ENCODE measurements around the gene GNAT1.

GNAT1 gene

DNA sequence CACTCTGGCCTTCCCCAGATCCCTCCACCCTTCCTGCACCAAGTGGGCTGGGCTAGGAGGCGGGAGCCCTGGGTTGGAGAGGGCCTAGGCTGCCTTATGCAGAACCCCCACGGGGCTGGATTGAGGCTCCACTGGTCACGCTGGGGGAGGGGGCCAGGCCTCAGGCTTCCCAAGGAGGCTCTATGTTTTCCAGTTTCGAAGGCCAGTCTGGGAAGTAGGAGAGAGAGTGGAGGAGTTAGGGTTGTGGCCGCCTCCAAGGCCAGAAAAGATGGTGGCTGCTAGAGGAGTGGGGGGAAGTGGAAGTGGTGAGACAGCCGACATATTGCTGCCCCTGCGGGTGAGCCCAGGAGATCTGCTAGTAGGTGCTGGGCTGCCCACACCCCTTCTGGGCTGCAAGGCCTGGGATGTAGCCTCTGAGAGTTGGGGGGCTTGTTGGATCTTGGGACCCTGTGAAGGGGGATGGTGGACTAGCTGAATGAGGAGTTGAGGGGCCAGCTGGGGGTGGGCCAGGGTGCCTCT lies 45.8 kb downstream of the GNAT1 start:
- in situ Hi-C loops (cut with HindIII; ENCODE audit: low sequenced_read_pairs), result no loop called here

- in situ Hi-C loops (cut with HindIII; ENCODE audit: low sequenced_read_pairs), result no loop called here
These were observed 46.5 kb downstream of the GNAT1 start for GRCh38 chr3:50237754-50238548.

DNA sequence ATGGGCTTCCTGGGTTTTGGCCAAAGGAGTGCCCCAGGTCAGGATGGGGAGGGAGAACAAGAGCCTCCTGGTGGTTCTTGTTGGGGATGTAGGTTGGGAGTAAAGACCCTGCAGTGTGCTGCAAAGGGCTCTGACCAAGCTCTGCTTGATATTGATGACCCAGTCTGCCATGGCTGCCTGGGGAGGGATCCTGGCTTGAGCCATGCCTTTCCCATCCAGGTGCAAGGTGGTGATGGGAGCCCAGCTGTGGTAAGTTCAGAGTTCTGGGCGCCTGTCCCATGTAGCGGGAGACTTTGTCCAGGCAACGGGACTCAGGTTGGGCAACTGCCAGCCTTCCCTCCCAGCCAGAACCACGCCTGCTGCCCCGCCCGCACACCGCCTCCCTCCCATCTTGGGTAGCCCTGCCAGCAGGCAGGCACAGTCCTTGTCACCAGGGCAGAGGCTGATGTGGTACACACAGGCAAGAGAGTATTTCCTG lies 47.2 kb downstream of the GNAT1 start:
- in situ Hi-C loops (cut with HindIII; ENCODE audit: low sequenced_read_pairs), result no loop called here

DNA sequence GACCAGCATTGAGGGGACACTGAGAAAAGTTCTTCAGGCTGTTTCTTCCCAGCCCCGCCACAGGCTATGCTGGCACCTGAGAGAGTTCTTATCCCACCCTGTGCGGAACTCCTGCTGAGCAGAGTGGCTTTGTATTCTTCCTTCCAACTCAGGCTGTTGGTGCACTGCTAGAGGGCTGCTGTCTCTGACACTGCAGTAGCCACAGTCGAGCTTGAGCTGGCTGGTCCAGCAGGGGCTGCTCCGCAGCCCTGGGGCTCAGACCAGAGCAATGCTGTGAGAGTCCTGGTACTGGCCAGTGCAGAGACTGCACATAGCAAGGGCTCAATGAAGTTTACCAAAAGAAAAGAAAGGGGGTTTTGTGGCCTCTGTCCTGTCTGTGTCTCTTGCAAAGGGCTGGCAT lies 48.2 kb downstream of the GNAT1 start:
- in situ Hi-C loops (cut with HindIII; ENCODE audit: low sequenced_read_pairs), result loop anchor here (5.0 kb wide), 1 partner anchor 57 kb away; no protein-coding TSS in a partner anchor

DNA sequence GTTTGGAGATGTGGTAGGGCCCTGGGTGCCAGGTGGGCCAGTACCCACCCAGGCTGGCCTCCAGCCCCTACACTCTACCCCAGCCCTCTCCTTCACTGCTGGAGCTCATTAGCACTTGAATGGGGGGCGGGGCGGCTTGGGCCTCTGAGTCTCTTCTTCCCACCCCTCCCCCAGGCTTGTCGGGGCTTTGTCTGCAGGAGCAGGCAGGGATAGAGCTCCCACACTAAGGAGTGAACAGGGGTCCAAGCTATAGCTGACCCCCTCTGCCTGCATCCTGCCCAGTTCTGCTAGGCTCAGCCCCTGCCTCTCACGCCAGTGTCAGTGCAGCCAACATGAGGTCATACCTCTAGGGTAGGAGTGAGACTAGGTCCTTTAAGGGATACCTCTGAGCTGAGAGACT lies 49.8 kb downstream of the GNAT1 start:
- in situ Hi-C loops (cut with HindIII; ENCODE audit: low sequenced_read_pairs), result loop anchor here (5.0 kb wide), 1 partner anchor 59 kb away; no protein-coding TSS in a partner anchor

DNA sequence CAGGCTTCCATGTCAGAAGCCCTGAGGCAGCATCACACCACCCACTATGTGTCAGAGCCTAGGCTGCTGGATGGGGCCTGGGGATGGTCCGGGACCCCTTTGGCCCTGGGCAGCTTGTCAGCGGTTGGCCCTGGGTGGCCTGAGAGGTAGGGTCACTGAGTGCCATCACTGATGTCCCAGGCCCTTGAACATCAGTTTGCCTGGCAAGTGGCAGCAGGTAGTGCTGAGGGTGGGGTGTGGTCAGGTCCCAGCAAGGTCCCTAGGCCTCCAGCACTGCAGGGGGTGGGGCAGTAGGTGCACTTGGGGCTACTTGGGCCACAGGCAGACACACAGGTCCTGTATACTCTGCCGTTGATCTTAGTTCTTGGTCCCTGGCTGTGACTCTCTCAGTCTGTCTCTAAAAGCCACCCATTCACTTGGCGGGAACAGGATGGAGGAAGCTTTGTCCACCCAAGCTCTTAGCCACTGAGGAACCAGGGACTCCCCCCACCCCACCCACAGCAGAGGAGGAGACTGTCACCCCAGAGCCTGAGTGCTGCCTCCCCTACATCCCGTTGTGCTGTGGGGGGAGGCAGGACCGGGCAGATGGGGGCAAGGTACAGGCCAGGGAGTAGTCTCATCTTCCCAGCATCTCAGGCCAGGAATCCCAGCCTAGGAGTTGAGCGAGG lies 50.4 kb downstream of the GNAT1 start:
- in situ Hi-C loops (cut with HindIII; ENCODE audit: low sequenced_read_pairs), result loop anchor here (5.0 kb wide), 1 partner anchor 60 kb away; no protein-coding TSS in a partner anchor

GRCh38 chr3:50242381-50242770 lies 51.0 kb downstream of the GNAT1 start:
- in situ Hi-C loops (cut with HindIII; ENCODE audit: low sequenced_read_pairs), result loop anchor here (5.0 kb wide), 1 partner anchor 60 kb away; no protein-coding TSS in a partner anchor

DNA sequence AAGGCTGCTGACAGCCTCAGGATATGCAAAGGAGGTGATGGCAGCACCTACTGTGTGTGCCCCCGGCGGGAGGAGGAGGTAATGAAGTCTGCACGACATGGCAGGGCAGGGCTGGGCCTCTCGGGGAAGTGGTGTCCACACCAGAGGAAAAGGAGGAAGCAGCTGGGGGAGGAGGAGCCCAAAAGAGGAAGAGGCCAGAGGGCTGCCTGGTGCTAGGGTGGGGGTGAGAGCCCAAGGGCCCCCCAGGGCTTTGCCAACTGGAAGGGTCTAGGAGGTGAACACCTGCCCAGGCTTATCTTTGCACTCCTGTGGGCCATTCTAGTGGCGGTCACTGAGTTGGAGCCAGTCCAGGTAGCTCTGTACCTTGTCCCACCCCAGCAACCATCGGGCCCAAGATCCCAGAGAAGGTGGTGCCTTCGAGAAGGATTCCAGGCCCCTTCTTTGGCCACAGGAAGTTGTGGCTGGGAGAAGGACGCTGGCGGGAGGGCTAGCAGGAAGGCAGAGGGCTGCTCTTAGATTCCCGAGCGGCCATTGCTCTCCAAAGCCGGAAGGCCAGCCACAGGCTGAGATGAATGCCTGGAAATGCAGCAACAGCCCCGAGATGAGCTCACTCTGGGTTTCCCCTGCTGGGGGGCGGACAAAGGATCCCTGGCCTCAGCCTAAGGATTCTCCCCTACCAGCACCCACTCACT lies 51.6 kb downstream of the GNAT1 start:
- in situ Hi-C loops (cut with HindIII; ENCODE audit: low sequenced_read_pairs), result loop anchor here (5.0 kb wide), 1 partner anchor 61 kb away; no protein-coding TSS in a partner anchor

DNA sequence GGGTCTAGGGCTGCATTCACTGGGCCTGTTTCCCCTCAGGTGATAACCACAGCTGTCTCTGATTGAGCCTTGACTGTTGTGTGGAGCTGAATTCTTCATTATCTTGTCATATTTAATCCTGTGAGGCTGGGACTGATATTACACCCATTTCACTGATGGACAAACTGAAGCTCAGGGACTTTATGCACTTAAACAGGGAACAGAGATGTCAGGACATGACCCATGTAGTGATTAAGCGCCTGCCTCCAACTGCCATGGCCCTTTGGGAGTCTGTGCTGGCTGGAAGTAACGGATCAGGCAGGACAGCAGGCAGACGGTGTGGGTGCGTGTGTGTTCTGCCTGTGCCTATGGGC lies 52.1 kb downstream of the GNAT1 start:
- in situ Hi-C loops (cut with HindIII; ENCODE audit: low sequenced_read_pairs), result loop anchor here (5.0 kb wide), 1 partner anchor 61 kb away; no protein-coding TSS in a partner anchor

- in situ Hi-C loops (cut with HindIII; ENCODE audit: low sequenced_read_pairs), result loop anchor here (5.0 kb wide), 1 partner anchor 63 kb away; no protein-coding TSS in a partner anchor
These were observed 53.4 kb downstream of the GNAT1 start for GRCh38 chr3:50244813-50245212.

DNA sequence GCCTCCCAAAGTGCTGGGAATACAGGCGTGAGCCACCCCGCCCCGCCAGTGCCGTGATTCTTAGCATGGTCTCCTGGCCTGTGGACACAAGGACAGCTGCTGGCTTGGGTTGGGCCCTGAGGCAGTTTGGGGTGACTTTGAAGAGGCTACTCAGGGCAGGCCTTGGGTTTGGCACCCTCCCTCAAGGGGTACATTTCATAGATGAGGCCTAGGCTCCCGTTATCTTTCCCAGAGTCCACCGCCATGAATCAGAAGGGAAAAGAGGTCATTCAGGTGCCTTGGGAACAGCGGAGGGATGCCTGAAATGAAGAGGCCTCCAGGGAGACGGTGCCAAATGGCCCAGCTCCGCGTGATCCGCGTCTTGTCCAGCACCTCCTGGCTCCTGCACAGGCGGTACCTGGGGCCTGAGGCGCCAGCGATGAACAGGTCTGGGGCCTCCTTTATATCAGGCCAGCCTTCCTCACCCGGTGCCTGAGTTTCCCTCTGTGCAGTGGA lies 53.9 kb downstream of the GNAT1 start:
- in situ Hi-C loops (cut with HindIII; ENCODE audit: low sequenced_read_pairs), result no loop called here

GRCh38 chr3:50245831-50246516 lies 54.6 kb downstream of the GNAT1 start:
- in situ Hi-C loops (cut with HindIII; ENCODE audit: low sequenced_read_pairs), result no loop called here

- in situ Hi-C loops (cut with HindIII; ENCODE audit: low sequenced_read_pairs), result no loop called here
These were observed 55.1 kb downstream of the GNAT1 start for GRCh38 chr3:50246517-50246954.

All from DLD1 (cell line).